ENCODE results near the gene TPRG1.

DNA sequence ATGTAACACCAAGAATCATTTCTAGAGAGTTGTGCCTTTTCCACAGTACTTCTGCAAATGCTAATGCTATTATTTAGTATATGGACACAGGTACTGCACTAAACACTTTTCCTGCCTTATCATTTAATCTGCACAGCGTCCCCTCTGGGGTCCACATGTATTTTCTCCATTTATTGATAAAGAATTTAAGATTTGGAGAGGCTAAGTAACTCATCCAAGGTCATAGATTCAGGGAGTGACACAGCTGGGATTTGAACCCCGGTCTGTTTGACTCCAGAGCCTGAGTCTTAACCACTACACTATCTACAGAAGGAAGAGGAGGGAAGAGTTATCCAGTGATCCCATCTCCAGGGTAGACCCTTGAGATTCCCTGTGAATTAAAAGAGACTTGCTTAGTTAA is 24.9 kb upstream of the TPRG1 start:
- TF ChIP-seq CTCF (conservative IDR thresholded peaks at IDR 0.05; ENCODE audit: low read depth, low read length): no peak
- no peak for TF ChIP-seq POLR2A (IDR thresholded peaks at IDR 0.05; ENCODE audit: low read depth, low read length)
- TF ChIP-seq MAZ (IDR thresholded peaks at IDR 0.05; ENCODE audit: borderline replicate concordance, low read depth, low read length): no peak
- no peak for TF ChIP-seq RFX5 (IDR thresholded peaks at IDR 0.05; ENCODE audit: low read depth, low read length)
- TF ChIP-seq RAD21 (IDR thresholded peaks at IDR 0.05; ENCODE audit: low read length): no peak
- TF ChIP-seq CEBPB (IDR thresholded peaks at IDR 0.05; ENCODE audit: low read depth, low read length): no peak
- no peak for TF ChIP-seq BHLHE40 (IDR thresholded peaks at IDR 0.05; ENCODE audit: low read depth, low read length)
- no peak for TF ChIP-seq RCOR1 (IDR thresholded peaks at IDR 0.05; ENCODE audit: insufficient replicate concordance, low read length)
- TF ChIP-seq USF2 (IDR thresholded peaks at IDR 0.05; ENCODE audit: low read depth, low read length): no peak
- no peak for TF ChIP-seq MXI1 (IDR thresholded peaks at IDR 0.05; ENCODE audit: borderline replicate concordance, low read depth, low read length)
